Erythroblast (primary cell): ENCODE measurements around the gene CPM.

Experiments used
- DNase-seq, 2 experiments: peaks; one replicate each; lab custom pipeline; 2025; lab: John Stamatoyannopoulos, UW
- GATA1 ChIP-seq: IDR thresholded peaks from 2 replicates; pipeline ENCODE4 v1.6.1; 2011; ENCODE audit warnings: low read depth, mild to moderate bottlenecking, control low read depth, low read length, moderate library complexity
- POLR2A ChIP-seq: IDR thresholded peaks from 2 replicates; pipeline ENCODE4 v1.6.1; 2011; ENCODE audit warnings: mild to moderate bottlenecking, low read length

CPM gene

DNA sequence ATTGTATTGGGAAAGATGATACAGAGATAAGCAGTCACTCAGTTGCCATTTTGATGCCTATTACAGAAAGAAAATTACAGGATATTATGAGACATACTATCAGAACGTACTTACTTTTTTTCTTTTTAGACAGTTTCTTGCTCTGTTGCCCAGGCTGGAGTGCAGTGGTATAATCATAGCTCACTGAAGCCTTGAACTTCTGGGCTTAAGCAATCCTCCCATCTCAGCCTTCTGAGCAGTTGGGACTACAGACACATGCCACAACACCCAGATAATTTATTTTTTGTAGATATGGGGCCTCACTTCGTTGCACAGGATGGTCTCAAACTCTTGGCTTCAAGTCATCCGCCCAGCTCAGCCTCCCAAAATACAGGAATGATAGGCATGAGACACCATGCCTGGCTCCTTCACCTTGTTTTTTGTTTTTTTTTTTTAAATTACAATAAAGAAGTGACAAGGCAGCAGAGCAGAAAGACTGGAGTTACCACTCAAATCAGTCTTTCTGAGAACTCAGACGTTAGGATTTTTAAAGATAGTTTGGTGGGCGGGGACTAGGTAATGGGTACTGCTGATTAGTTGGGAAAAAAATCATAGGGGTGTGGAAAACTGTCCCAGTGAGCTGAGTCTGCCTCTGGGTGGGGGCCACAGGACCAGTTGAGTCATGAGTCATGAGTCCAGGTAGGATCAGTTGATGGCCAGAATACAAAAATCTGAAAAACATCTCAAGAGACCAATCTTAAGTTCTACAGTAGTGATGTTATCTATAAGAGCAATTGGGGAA lies 11.5 kb upstream of the CPM start:
- no peak for TF ChIP-seq GATA1
- TF ChIP-seq POLR2A = no peak
- no peak for DNase-seq

DNA sequence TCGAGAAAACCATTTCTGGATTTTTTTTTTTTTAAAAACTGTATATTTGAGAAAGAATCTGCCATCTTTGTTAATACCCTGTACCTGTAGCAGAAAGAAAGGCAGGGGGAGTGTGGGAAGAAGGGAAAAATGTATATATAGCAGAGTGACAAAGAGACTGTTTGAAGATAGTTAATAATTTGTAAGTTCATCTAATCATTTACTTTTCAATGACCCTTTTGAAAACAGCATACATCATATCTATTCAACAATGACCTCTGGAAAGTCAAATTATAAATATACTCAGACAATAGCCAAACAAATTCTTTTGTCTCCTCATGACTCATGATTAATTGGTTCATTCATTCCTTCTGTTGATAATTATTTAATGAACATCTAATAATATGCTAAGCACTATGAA lies 10.9 kb upstream of the CPM start:
- TF ChIP-seq GATA1 = no peak
- no peak for TF ChIP-seq POLR2A
- no peak for DNase-seq

DNA sequence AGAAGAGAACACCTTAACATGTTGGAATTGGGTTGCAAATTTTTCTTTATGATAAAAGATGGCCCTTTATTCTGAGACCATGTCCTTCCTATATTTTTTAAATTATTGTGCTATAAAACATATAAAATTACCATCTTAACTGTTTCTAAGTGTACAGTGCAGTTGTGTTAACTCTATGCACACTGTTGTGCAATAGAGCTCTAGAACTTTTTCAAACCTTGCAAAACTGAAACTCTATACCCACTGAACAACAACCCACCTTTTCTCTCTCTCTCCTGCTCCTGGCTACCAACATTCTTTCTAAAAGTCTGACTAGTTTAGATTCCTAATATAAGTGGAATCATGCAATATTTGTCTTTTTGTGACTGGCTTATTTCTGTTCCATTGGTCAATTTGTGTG lies 7.8 kb upstream of the CPM start:
- DNase-seq = no peak
- TF ChIP-seq POLR2A (no peak), GATA1 (no peak)

DNA sequence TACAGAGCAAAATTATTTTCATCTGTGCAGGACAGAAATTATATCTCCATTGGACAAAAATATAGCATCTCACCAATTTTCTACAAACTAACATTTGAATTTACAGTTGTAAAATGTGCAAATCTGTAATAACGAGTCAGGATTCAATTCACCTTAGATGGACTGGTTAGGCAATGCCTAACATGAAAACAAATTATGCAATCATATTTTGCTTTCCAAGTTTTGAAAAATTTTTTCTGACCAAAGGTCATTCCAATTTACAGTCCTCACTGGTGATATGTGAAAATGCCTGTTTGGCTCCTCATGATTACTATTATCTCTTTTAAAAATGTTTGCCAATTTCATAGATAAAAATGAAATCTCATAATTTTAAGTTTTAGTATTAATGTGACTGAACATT lies 6.5 kb upstream of the CPM start:
- no peak for TF ChIP-seq POLR2A
- no peak for TF ChIP-seq GATA1

DNA sequence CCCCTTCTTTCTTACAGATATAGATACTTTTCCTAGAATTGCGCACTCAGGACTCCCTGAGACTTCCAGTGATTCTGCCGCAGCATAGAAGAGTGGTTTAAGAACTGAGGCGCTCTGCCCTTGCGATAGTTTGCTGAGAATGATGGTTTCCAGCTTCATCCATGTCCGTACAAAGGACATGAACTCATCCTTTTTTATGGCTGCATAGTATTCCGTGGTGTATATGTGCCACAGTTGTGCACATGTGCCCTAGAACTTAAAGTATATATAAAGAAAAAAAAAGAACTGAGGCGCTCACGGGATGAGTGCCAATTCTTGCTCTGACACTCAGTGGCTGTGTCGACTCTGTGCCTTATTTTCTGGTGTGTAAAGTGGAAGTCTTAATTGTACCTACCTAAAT lies 1.4 kb upstream of the CPM start:
- DNase-seq = no peak
- no peak for TF ChIP-seq GATA1
- no peak for TF ChIP-seq POLR2A

More for the DNA sequence above, 6.5 kb upstream of the CPM start:
- no peak for DNase-seq

DNA sequence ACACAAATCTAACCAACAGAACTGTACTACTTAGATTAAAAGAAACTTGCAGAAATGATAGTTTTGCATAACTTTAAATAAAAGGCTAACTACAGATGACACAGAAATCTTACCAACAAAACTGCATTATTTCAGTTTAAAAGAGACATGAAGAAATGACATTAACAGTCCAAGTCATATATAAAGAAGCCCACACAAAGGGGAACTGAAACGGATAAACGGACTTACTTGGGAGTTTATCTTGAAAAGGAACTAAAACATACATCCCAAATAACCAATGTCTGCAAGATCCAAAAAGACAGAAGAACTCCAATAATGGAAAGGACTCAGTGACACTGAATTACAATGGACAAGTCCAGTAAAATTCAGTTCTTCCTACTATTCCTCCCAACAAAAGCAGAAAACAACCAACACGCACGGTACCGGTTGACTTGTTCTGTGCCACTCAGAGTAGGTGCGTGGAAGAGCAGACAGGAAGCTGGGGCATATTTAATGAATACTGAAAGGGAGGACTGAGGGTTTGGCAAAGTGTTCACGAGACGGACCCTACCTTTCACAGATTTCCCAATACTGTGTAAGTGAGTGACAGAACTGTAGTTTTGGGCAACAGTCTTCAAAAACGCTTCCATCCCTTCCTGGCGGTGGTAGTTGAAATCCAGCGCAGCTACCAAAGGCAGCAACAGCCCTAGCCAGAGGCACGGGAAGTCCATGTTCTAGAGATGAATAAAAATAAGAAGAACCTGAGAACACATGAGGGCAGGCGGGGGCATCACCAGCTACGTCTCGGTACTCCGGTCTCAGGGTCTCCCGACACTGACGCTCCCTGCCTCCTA lies 627 bp downstream of the CPM start:
- no peak for DNase-seq
- TF ChIP-seq POLR2A (no peak), GATA1 (no peak)

DNA sequence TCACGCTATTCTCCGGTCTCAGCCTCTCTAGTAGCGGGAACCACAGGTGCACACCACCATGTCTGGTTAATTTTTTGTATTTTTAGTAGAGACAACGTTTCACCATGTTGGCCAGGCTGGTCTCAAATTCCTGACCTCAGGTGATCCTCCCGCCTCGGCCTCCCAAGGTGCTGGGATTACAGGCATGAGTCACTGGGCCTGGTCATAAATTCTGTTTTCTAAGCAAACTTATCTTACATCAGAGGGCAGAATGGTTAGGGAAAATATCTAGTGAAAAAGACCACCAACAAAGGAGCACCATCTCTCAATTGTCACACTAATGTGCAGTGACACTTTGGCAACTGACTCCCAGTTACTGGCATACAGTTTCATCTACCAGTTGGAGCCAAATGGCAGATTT lies 2.8 kb downstream of the CPM start:
- DNase-seq = no peak

DNA sequence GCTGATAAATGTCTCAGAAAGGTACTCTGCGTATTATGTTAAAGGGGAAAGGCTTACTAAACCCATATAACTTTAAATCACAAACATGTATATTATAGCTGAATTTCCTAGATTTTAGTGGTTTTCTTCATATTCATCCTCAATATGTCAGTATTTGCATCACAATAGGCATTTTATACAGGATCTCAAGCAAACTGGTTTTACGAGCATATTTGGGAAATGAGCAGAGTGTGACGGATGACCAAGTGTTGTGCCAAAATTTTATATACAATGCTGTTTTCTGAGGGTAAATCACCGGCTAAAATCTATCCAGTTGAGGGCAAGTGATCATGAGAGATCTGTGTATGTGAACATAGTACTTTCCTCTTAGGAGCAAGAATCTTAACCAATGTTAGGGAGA lies 8.4 kb downstream of the CPM start:
- DNase-seq = no peak
- no peak for TF ChIP-seq GATA1
- TF ChIP-seq POLR2A = no peak

More for the DNA sequence above, 2.8 kb downstream of the CPM start:
- TF ChIP-seq GATA1 (no peak), POLR2A (no peak)

DNA sequence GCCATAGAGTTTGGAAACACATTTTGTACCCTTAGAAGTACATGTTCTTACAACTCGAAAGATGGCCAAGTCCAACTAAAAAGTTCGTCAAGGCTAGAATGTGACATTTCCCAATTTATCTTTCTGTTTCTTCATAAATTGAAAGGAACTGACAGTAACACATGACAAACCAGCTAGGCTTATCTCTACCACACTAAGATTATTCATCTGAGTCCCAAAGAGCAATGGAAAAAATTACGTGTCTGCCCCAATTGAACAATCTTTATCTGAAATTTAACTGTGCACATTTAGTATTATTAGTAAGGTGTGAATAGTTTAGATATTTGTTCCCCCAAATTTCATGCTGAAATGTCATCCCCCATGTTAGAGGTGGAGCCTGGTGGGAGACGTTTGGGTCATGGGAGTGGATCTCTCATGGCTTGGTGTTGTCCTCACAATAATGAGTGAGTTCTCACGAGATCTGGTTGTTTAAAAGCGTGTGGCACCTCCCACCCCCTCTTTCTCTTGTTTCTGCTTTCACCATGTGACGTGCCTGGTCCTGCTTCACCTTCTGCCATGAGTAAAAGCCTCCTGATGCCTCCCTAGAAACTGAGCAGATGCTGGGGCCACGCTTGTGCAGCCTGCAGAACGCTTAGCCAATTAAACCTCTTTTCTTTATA lies 13.3 kb downstream of the CPM start:
- no peak for TF ChIP-seq GATA1
- no peak for TF ChIP-seq POLR2A
- DNase-seq = peak in 1 of 2 experiments; percentile 10

DNA sequence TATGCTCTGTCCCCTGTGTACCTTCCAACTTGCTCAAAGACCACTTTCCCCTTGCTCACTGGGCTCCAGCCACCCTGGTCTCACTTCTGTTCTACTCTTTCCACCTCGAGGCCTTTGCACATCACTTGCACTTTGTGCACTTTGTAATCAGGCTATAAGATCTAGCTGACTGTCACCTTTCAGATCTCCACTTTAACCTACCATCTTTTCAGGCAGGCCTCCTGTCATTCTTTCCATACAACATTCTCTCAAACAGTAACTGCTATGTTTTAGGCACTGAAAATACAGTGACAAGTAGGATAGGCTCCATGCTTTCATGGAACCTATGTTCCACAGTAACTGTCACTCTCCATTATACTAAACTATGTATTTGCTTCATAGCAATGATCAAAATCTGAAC lies 14.0 kb downstream of the CPM start:
- no peak for DNase-seq

DNA sequence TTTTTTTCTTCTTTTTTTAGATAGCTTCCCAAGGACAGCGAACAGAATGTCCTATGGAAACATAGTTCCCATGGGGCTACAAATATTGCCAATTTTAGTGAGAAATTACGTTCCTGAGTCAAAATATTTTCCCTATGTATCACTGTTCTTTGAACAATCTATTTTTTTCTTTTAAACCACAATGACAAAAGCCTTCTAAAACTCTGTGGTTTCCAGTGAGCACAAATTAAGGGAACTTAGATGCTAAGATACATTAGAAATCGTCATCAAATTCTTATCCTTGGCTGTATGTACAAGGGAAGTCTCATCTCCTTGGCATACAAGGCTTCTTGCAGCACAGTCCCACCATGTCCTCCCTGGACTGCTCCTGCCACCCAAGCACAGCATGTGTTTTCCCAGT lies 17.9 kb downstream of the CPM start:
- TF ChIP-seq POLR2A = no peak
- no peak for TF ChIP-seq GATA1
- DNase-seq = no peak

More for the DNA sequence above, 14.0 kb downstream of the CPM start:
- TF ChIP-seq GATA1 (no peak), POLR2A (no peak)

DNA sequence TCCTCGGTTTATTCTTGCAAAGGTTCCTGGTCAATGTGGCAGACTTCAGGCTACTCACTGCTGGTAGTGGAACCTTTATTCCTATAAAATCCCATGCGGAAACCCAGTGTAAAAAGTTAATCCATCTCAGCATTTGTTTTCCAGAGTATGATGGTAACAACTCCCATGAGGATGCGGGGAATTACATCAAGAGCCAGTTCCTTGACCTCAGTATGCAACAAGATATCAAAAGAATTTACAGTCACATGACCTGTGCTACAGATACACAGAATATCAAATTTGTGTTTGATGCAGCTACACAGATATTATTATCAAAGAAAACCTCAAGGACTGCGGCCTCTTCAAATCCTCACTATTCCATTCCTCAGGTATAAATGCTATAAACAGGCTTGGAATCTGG lies 19.3 kb downstream of the CPM start:
- DNase-seq = no peak
- TF ChIP-seq GATA1 (no peak), POLR2A (no peak)

DNA sequence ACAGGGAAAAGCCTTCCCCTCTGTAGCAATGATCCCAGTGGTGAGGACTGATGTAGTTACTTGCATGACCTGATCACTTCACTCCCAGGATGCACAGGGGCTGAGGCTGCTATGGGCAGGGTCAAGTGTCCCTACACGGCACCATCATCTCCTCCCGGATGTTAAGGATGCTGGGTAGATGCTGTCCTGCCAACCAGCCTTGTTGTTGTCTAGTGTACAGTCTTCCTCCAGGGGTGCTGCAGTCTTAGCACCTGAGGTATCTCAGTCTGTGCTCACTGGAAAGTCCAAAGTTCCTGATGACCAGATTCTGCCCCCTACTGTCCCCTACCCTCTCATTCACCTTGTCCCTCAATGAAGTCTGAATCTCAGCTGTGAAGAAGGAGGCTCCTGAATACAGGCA lies 20.1 kb downstream of the CPM start:
- no peak for DNase-seq
- no peak for TF ChIP-seq POLR2A
- TF ChIP-seq GATA1 = no peak
